SKM-1 treated with dmso at 0.1 percent for 144 hours (cell line): ENCODE results near the gene CALCR.
"Not testable (repeated sequence)": the region's sequence is repeated elsewhere in the genome, so short reads cannot be mapped to it uniquely, and the experiment has no call there.

Experiments
- DNase-seq: peaks from one replicate; lab custom pipeline; 2025; ENCODE audit not compliant: unreplicated experiment; lab: John Stamatoyannopoulos, UW

Gene CALCR

GRCh38 chr7:93574646-93575554, at the start of gene CALCR:
Gene CALCR (minus strand): TSS chr7:93574724. CDS start chr7:93486981, 87,743 bp downstream.
- DNase-seq: no peak

- no peak for DNase-seq
Measured at GRCh38 chr7:93623816-93624215, 49.3 kb upstream of the CALCR start.

- no peak for DNase-seq
Measured at GRCh38 chr7:93622036-93623033, 47.8 kb upstream of the CALCR start.

GRCh38 chr7:93620864-93621263, 46.3 kb upstream of the CALCR start:
- no peak for DNase-seq

GRCh38 chr7:93620057-93620456, 45.5 kb upstream of the CALCR start:
- DNase-seq: no peak

- no peak for DNase-seq
Measured at GRCh38 chr7:93601363-93601762, 26.8 kb upstream of the CALCR start.

GRCh38 chr7:93594250-93594649, 19.7 kb upstream of the CALCR start:
- DNase-seq: no peak

GRCh38 chr7:93592588-93593266, 18.2 kb upstream of the CALCR start:
- no peak for DNase-seq

GRCh38 chr7:93591224-93592050, 16.9 kb upstream of the CALCR start:
- not testable (repeated sequence) for DNase-seq

- DNase-seq: not testable (repeated sequence)
Measured at GRCh38 chr7:93586479-93586865, 11.9 kb upstream of the CALCR start.

GRCh38 chr7:93585694-93586478, 11.4 kb upstream of the CALCR start:
- not testable (repeated sequence) for DNase-seq

- no peak for DNase-seq
Measured at GRCh38 chr7:93579431-93579830, 4.9 kb upstream of the CALCR start.

- no peak for DNase-seq
Measured at GRCh38 chr7:93578762-93579161, 4.2 kb upstream of the CALCR start.

- DNase-seq: no peak
Measured at GRCh38 chr7:93575555-93576399, 1.3 kb upstream of the CALCR start.

- DNase-seq: no peak
Measured at GRCh38 chr7:93574269-93574645, 267 bp downstream of the CALCR start.

- no peak for DNase-seq
Measured at GRCh38 chr7:93569189-93569588, 5.3 kb downstream of the CALCR start.

- no peak for DNase-seq
Measured at GRCh38 chr7:93566876-93567275, 7.6 kb downstream of the CALCR start.

- DNase-seq: no peak
Measured at GRCh38 chr7:93563584-93563983, 10.9 kb downstream of the CALCR start.
